ENCODE results near the gene RNPEP. TPM values are rescaled to one million over a fixed set of nuclear protein-coding genes. Genes with fewer than 3 reads are reported as not detected.

The RNPEP gene
- total RNA-seq, 1 experiment from 2014 or later = 99.8 TPM

Small RNAs within 50 kb of the gene (microRNA-seq; reads per million reads assigned to microRNA genes)
- gene MIR6740 (ENCODE audit: unreplicated experiment) = not detected

Other genes with a start within 250 kb of the RNPEP start
- gene IPO9, start 153.5 kb upstream of the RNPEP start, total RNA-seq (2021; ENCODE audit: unreplicated experiment) = 106 TPM
- gene SHISA4, start 93.8 kb upstream of the RNPEP start, total RNA-seq (2021; ENCODE audit: unreplicated experiment) = 38.2 TPM
- 0.13 TPM for gene LMOD1, start 36.1 kb upstream of the RNPEP start, total RNA-seq (2021; ENCODE audit: unreplicated experiment)
- 118 TPM for gene TIMM17A, start 27.1 kb upstream of the RNPEP start, total RNA-seq (2021; ENCODE audit: unreplicated experiment)
- gene ELF3, start 27.9 kb downstream of the RNPEP start, total RNA-seq (2021; ENCODE audit: unreplicated experiment) = 126 TPM
- 0.44 TPM for gene GPR37L1, start 140.3 kb downstream of the RNPEP start, total RNA-seq (2021; ENCODE audit: unreplicated experiment)
- gene ARL8A, start 162.1 kb downstream of the RNPEP start, total RNA-seq (2021; ENCODE audit: unreplicated experiment) = 62.6 TPM
- gene PTPN7, start 178.0 kb downstream of the RNPEP start, total RNA-seq (2021; ENCODE audit: unreplicated experiment) = 0.33 TPM
- gene LGR6, start 211.2 kb downstream of the RNPEP start, total RNA-seq (2021; ENCODE audit: unreplicated experiment) = 0.08 TPM

Data from Panc1 (cell line).